Omental fat pad (tissue), 4 donors: ENCODE results near the gene TTC33. TPM values are rescaled to one million over a fixed set of nuclear protein-coding genes. Genes with fewer than 3 reads are reported as not detected.

Experiments
- ATAC-seq: fragments of 150-250 bp; one replicate; pipeline ENCODE4 v1.9.1; 2016; ENCODE audit warnings: mild to moderate bottlenecking, moderate library complexity; ENCODE audit not compliant: low FRiP score
- DNase-seq: peaks from one replicate; pipeline ENCODE4 v3.0.0-alpha.2; 2019; ENCODE audit warnings: low spot score
- total RNA-seq, 4 donors: library from RNA; depleted of rRNA; stranded (reverse); fragments of >200 nt; gene quantifications; one replicate each; pipeline ENCODE4 v1.1.0, GENCODE V29; 2016
- TF ChIP-seq, protein P1 (sequence below), 3 donors: fragments of 450-650 bp; IDR thresholded peaks; one replicate each; pipeline ENCODE4 v1.5.1; 2016 to 2017; ENCODE audit warnings: antibody characterized with exemption in 3 of 3, mild to moderate bottlenecking in 3 of 3, moderate library complexity in 2 of 3

The TTC33 gene
- total RNA-seq, 4 donors from 2014 or later, result 8.3 to 15.4 (median 9.3) TPM

- TF ChIP-seq, protein P1, sequence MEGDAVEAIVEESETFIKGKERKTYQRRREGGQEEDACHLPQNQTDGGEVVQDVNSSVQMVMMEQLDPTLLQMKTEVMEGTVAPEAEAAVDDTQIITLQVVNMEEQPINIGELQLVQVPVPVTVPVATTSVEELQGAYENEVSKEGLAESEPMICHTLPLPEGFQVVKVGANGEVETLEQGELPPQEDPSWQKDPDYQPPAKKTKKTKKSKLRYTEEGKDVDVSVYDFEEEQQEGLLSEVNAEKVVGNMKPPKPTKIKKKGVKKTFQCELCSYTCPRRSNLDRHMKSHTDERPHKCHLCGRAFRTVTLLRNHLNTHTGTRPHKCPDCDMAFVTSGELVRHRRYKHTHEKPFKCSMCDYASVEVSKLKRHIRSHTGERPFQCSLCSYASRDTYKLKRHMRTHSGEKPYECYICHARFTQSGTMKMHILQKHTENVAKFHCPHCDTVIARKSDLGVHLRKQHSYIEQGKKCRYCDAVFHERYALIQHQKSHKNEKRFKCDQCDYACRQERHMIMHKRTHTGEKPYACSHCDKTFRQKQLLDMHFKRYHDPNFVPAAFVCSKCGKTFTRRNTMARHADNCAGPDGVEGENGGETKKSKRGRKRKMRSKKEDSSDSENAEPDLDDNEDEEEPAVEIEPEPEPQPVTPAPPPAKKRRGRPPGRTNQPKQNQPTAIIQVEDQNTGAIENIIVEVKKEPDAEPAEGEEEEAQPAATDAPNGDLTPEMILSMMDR (IDR thresholded peaks at IDR 0.05), result no peak
- DNase-seq (no peak), ATAC-seq (no peak)
These were observed 240.3 kb downstream of the TTC33 start for GRCh38 chr5:40515476-40515875.

- TF ChIP-seq, protein P1 (IDR thresholded peaks at IDR 0.05), result no peak
- DNase-seq, result no peak
These were observed 240.8 kb downstream of the TTC33 start for GRCh38 chr5:40514976-40515375.

DNA sequence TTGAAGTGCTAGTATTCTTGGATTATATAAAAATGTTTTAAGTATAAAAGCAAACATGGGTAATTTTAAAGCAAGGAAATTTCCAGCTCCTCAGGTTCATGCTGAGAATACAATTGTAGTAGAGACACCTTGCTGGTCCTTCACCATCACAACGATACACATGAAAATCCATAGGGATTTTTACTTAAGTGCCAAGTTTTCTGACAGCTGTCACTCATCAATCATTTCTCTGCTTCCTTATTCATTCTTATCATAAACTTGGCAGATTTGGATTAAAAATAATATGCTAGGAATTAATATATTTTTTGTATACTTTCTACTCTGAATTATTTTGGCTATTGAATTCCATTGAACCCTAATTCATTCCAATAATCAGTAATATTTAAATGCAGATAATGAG, 244.0 kb downstream of the TTC33 start:
- TF ChIP-seq, protein P1 (IDR thresholded peaks at IDR 0.05), result no peak
- no peak for ATAC-seq
- DNase-seq, result no peak

More at GRCh38 chr5:40514976-40515375, 240.8 kb downstream of the TTC33 start:
- ATAC-seq, result no peak

- DNase-seq, result no peak
- no peak for ATAC-seq
- TF ChIP-seq, protein P1 (IDR thresholded peaks at IDR 0.05), result no peak
These were observed 248.7 kb downstream of the TTC33 start for GRCh38 chr5:40507095-40507494.

GRCh38 chr5:40505031-40505430, 250.7 kb downstream of the TTC33 start:
- ATAC-seq (no peak), DNase-seq (no peak)
- TF ChIP-seq, protein P1 (IDR thresholded peaks at IDR 0.05), result no peak

- TF ChIP-seq, protein P1 (IDR thresholded peaks at IDR 0.05), result no peak
- ATAC-seq, result no peak
- no peak for DNase-seq
These were observed 252.3 kb downstream of the TTC33 start for GRCh38 chr5:40503439-40503838.

GRCh38 chr5:40502736-40503135, 253.0 kb downstream of the TTC33 start:
- no peak for ATAC-seq

More at GRCh38 chr5:40502736-40503135, 253.0 kb downstream of the TTC33 start:
- DNase-seq, result no peak
- TF ChIP-seq, protein P1 (IDR thresholded peaks at IDR 0.05), result no peak
